Astrocyte (in vitro differentiated cells and primary cell): ENCODE results near the gene COMMD7. TPM values are rescaled to one million over a fixed set of nuclear protein-coding genes. Genes with fewer than 3 reads are reported as not detected.

ENCODE experiments used
- DNase-seq: peaks from one replicate; pipeline ENCODE4 v3.0.0-alpha.2; 2010; ENCODE audit warnings: low read depth
- FAIRE-seq: peaks from 2 replicates; lab custom pipeline; 2011; peaks lifted over from hg19 to GRCh38; lab: Jason Lieb, UNC
- H2AFZ ChIP-seq: 2 replicates; pipeline ENCODE4 v1.6.0; 2012; ENCODE audit warnings: low read depth, low read length, inconsistent platforms
- H3K27ac ChIP-seq: 2 replicates; pipeline ENCODE4 v1.5.1; 2011; ENCODE audit warnings: low read depth, low read length, inconsistent platforms
- H3K27me3 ChIP-seq: 2 replicates; pipeline ENCODE4 v1.6.0; 2011; ENCODE audit warnings: low read length, inconsistent platforms; ENCODE audit not compliant: insufficient read depth
- H3K36me3 ChIP-seq: 2 replicates; pipeline ENCODE4 v1.5.1; 2011; ENCODE audit warnings: low read length, inconsistent platforms; ENCODE audit not compliant: insufficient read depth
- H3K4me1 ChIP-seq: 2 replicates; pipeline ENCODE4 v1.5.1; 2011; ENCODE audit warnings: low read length, inconsistent platforms; ENCODE audit not compliant: insufficient read depth
- H3K4me2 ChIP-seq: 2 replicates; pipeline ENCODE4 v1.6.0; 2012; ENCODE audit warnings: low read length, inconsistent platforms
- H3K4me3 ChIP-seq: 2 replicates; pipeline ENCODE4 v1.5.1; 2011; ENCODE audit warnings: low read depth, mild to moderate bottlenecking, low read length, inconsistent platforms; ENCODE audit not compliant: insufficient read depth
- H3K79me2 ChIP-seq: 2 replicates; pipeline ENCODE4 v1.6.0; 2012; ENCODE audit warnings: mild to moderate bottlenecking, low read length, inconsistent platforms; ENCODE audit not compliant: insufficient read depth
- H3K9ac ChIP-seq: 2 replicates; pipeline ENCODE4 v1.6.0; 2012; ENCODE audit warnings: mild to moderate bottlenecking, low read length, inconsistent platforms
- H3K9me3 ChIP-seq: 2 replicates; pipeline ENCODE4 v1.5.1; 2012; ENCODE audit warnings: low read depth, mild to moderate bottlenecking, low read length, inconsistent platforms; ENCODE audit not compliant: insufficient read depth
- H4K20me1 ChIP-seq: 2 replicates; pipeline ENCODE4 v1.6.0; 2012; ENCODE audit warnings: low read length, inconsistent platforms; ENCODE audit not compliant: insufficient read depth
- H3K27ac Mint-ChIP-seq: one replicate; pipeline ENCODE4 v1.8.0; 2021; ENCODE audit warnings: mild to moderate bottlenecking, mixed read lengths; ENCODE audit not compliant: unreplicated experiment
- H3K27me3 Mint-ChIP-seq: one replicate; pipeline ENCODE4 v1.8.0; 2021; ENCODE audit warnings: low read depth, mixed read lengths; ENCODE audit not compliant: unreplicated experiment
- H3K36me3 Mint-ChIP-seq: one replicate; pipeline ENCODE4 v1.8.0; 2021; ENCODE audit warnings: low read depth, mixed read lengths; ENCODE audit not compliant: unreplicated experiment
- H3K4me1 Mint-ChIP-seq: one replicate; pipeline ENCODE4 v1.8.0; 2021; ENCODE audit warnings: low read depth, mixed read lengths; ENCODE audit not compliant: unreplicated experiment
- H3K4me3 Mint-ChIP-seq: one replicate; pipeline ENCODE4 v1.8.0; 2021; ENCODE audit warnings: mild to moderate bottlenecking, moderate library complexity, mixed read lengths; ENCODE audit not compliant: unreplicated experiment
- H3K9me3 Mint-ChIP-seq: one replicate; pipeline ENCODE4 v1.8.0; 2021; ENCODE audit warnings: mild to moderate bottlenecking, mixed read lengths; ENCODE audit not compliant: unreplicated experiment
- CTCF ChIP-seq: IDR thresholded peaks from 2 replicates; pipeline ENCODE4 v1.5.1; 2011; ENCODE audit warnings: low read depth, mild to moderate bottlenecking, inconsistent platforms, low read length, moderate library complexity; ENCODE audit not compliant: insufficient read depth
- EZH2 ChIP-seq: IDR thresholded peaks from 2 replicates; pipeline ENCODE4 v1.6.1; 2012; ENCODE audit warnings: mild to moderate bottlenecking, low read length, inconsistent platforms; ENCODE audit not compliant: insufficient read depth
- total RNA-seq: library from RNA; stranded (reverse); gene quantifications from 2 replicates; pipeline ENCODE4 v1.2.1, GENCODE V29; 2021

COMMD7 gene
- total RNA-seq, 1 donor from 2014 or later, result 38.9 TPM

DNA sequence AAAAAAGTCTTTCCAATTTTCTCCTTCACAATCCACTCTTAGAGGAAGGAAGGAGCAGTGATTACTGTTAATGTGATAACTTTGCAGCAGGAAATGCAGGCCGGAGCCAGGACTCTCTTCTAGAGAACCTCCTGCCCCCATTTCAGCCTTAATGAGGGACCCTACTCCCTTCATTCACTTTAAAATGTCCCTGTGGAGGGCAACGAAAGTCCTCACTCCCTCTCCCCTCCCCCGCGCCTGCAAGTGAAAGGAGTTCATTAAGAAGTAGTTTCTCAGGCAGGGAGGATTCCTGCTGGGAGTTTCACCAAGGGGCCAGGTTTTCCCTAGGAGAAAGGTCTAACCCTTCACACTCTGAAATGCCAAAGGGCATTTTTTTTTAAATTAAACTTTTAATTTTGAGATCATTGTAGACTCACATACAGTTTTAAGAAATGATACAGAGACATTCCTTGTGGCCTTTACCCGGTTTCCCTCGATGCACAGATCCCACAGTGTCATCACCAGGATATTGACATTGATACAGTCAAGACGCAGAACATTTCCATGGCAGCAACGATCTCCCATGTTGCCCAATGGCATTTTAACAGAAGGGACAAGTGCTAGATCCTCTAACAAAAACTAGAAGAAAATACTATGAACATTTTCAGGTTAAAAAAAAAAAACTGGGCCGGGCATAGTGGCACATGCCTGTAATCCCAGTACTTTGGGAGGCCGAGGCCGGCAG, 6.8 kb upstream of the COMMD7 start:
- no peaks in the 10 kb centered on the region for H3K79me2 ChIP-seq
- H3K27ac ChIP-seq, result no peak overlapping the region
- H3K36me3 Mint-ChIP-seq, result no peaks in the 10 kb centered on the region
- H3K4me3 ChIP-seq, result no peak overlapping the region
- no peaks in the 10 kb centered on the region for H3K27me3 Mint-ChIP-seq
- H3K27ac Mint-ChIP-seq, result peak overlapping the region; percentile 84
- H3K27me3 ChIP-seq, result no peaks in the 10 kb centered on the region
- no peak overlapping the region for H3K9ac ChIP-seq
- no peaks in the 10 kb centered on the region for H3K9me3 ChIP-seq
- no peaks in the 10 kb centered on the region for H3K9me3 Mint-ChIP-seq
- peak overlapping the region; percentile 58 for H2AFZ ChIP-seq
- no peaks in the 10 kb centered on the region for H3K36me3 ChIP-seq
- DNase-seq (no peak), FAIRE-seq (no peak)
- H4K20me1 ChIP-seq, result no peaks in the 10 kb centered on the region
- no peak overlapping the region for H3K4me3 Mint-ChIP-seq
- peaks cover 17% of the 10 kb centered on the region for H3K4me1 Mint-ChIP-seq
- no peak overlapping the region for H3K4me2 ChIP-seq
- peaks cover 21% of the 10 kb centered on the region for H3K4me1 ChIP-seq
- TF ChIP-seq CTCF (no peak), EZH2 (no peak)

DNA sequence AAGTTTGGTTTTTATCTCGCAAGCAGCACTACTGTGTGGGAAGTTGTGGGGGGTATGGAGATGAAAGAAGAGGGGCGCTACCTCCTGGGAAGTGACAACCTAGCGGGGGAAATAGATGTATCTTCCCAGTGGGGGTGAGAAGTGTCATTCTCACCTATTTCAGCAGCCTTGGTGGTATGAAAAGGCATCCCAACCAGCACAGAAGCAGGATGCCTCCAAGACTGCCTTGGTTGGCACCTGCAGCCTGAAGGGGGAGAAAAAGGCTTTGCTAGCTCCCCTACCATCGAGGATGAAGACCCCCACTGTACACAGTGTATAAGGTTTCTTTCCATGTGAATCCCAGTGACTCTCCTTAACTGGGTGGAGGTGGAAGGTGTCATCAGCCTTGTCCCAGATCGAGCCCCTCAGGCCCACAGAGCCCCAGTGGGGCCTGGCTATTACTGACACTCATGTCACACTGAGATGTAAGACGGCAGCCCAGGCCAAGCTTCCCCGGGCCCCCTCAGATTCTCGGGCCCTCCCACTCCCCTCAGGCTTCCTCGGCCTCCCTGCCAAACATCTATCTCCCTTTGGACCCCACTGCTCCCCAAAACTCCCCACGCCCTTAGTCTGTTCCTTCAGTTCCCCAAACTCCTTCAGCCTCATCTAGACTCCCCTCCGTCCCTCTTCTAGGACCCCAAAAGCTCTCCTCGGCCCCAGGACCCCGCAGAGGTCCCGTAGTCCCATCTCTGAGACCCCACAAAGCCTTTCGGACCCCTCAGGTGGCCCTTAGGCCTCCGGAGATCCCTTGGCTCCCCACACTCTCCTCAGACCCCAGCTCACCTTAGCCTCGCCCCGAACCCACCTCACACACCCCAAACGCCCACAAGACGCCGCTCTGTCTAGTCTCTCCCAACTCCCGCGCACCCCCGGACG, 688 bp downstream of the COMMD7 start:
- Mint-ChIP-seq H3K27ac (peak overlapping the region; percentile 67), H3K4me3 (peak overlapping the region; percentile 98), H3K4me1 (peaks cover 11% of the 10 kb centered on the region), H3K36me3 (no peaks in the 10 kb centered on the region), H3K9me3 (peaks cover 2% of the 10 kb centered on the region), H3K27me3 (no peaks in the 10 kb centered on the region)
- H4K20me1 ChIP-seq, result no peaks in the 10 kb centered on the region
- FAIRE-seq (no peak), DNase-seq (no peak)
- peaks cover 31% of the 10 kb centered on the region for H3K4me1 ChIP-seq
- TF ChIP-seq CTCF (no peak), EZH2 (no peak)
- H3K36me3 ChIP-seq, result no peaks in the 10 kb centered on the region
- peak overlapping the region; percentile 95 for H3K9ac ChIP-seq
- peaks cover 38% of the 10 kb centered on the region for H3K79me2 ChIP-seq
- H3K27ac ChIP-seq, result peak overlapping the region; percentile 75
- H3K27me3 ChIP-seq, result no peaks in the 10 kb centered on the region
- H3K9me3 ChIP-seq, result no peaks in the 10 kb centered on the region
- peak overlapping the region; percentile 83 for H3K4me3 ChIP-seq
- H2AFZ ChIP-seq, result peak overlapping the region; percentile 82
- H3K4me2 ChIP-seq, result peak overlapping the region; percentile 99
